NCI-H1092 (cell line): ENCODE data around the gene CCL23.

ENCODE experiments used
- DNase-seq: peaks from one replicate; lab custom pipeline; 2025; lab: John Stamatoyannopoulos, UW

The CCL23 gene

DNA sequence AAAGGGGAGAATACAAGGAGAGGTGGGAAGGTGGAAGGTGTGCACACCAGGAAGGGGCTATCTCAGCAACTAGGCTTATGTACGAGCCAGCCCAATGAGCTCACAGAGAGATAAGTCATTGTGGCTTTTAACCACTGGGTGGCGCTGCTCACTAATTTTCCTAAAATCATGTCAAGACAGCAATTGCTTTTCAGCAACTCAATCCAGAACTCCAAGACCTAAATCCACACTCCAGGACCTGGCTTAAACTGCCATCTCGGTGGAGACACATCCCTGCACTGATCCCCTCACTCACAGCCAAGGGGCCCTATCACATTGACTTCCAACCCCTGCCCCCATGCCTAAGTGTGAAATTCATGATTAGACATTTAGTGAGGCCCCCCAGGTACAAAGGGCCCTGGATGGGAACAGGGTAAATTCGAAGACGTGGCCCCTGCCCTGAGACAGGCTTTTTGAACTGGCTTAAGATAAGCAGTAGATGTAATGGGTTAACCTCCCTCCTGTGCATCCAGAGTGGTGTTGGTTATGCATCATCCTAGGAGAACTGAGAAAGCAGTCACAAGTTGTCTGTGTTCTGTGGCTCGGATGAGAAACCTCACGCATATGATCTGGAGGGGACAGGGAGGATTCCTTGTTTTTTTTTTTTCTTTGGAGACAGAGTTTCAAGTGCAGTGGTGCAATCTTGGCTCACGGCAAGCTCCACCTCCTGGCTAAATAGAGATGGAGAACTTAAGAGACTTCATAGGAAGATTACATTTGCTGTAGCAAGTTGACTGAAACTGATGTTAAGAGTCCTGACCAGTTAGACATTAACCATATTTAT, 48.0 kb downstream of the CCL23 start:
- DNase-seq: peak; percentile 78

DNA sequence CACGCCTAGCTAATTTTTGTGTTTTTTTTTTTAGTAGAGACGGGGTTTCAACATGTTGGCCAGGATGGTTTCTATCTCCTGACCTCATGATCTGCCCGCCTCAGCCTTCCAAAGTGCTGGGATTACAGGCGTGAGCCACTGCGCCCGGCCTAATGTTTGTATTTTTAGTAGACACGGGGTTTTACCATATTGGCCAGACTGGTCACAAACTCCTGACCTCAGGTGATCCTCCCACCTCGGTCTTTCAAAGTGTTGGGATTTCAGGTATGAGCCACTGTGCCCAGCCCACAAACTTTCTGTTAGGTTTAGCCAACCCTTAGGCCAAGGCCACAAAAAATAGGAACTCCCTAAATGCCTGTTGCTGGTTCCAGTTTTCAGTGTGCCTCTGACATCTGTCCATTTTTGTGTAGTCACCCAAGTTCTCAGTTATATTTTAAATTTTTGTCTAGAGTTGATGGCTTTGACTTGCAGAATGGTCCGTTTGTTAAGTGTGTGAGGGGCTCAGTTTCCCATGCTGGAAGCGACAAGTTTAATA, 49.2 kb downstream of the CCL23 start:
- DNase-seq: no peak

DNA sequence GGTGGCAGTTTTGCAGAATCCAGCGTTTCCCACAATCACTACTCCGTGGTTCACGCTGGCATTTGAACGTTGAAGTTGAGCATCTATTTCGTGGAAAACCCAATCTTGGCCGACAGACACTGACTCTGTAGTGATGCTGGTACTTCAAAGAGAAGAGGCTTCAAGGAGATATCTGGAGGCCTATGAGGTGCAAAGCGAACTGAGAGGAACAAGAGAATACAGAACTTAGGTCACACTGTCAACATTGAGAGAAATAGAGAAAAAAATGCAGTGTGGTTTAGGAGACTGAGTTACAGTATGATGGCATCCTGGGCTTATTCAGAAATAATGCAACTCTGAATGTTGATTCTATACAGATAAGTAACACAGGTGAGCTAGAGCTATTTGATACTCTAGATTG, 52.5 kb downstream of the CCL23 start:
- DNase-seq: no peak

DNA sequence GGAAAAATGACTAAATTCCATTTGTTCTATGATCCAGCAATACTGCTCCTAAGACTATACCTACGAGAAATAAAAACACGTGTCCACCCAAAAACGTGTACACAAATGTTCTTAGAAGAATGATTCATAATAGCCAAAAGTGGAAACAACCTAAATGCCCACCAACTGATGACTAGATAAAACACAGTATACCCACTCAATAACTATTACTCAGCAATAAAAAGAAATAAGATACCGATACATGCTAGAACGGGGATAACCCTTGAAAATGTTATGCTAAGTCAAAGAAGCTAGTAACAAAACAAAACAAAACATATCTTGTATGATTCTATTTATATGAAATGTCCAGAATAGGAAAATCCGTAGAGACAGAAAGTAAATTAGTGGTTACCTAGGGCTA, 54.1 kb downstream of the CCL23 start:
- DNase-seq: no peak
